A549 treated with Mapracorat at 1 μM for 4 hours (cell line): ENCODE results near the gene CCNJL. TPM values are rescaled to one million over a fixed set of nuclear protein-coding genes. Genes with fewer than 3 reads are reported as not detected.

Experiments used
- total RNA-seq: library from RNA; stranded (reverse); fragments of 200-300 nt; extraction: Qiagen RNA extraction; gene quantifications from 5 replicates; pipeline ENCODE4 v1.2.3, GENCODE V29; 2022

The CCNJL gene
- 10.0 to 12.3 TPM (median 11.8 TPM) in 5 replicates for total RNA-seq

GRCh38 chr5:160312134-160312959 lies at the start of gene CCNJL:
Gene CCNJL, minus strand, starts transcription at chr5:160312564. Its CDS starts 641 bp downstream, at chr5:160311923.

GRCh38 chr5:160229190-160229742 lies 83.1 kb downstream of the CCNJL start, which contains the start of gene FABP6:
Gene FABP6, plus strand, starts transcription at chr5:160229506. Its CDS starts 52 bp downstream, at chr5:160229558.

Other genes with a start within 250 kb of the CCNJL start
- 8.3 to 10.7 TPM (median 8.9 TPM) in 5 replicates for gene PWWP2A, start 193.1 kb downstream of the CCNJL start, total RNA-seq
- 0.60 to 1.3 TPM (median 0.75 TPM) in 5 replicates for gene FABP6, start 83.1 kb downstream of the CCNJL start, total RNA-seq
- gene C1QTNF2, start 58.1 kb upstream of the CCNJL start, total RNA-seq = 0.08 to 0.17 TPM (median 0.13 TPM) in 4 of 5 replicates, not detected in the other
- gene FAM200C, start 87.5 kb upstream of the CCNJL start, total RNA-seq = 1.3 to 2.2 TPM (median 1.6 TPM) in 5 replicates
- gene SLU7, start 106.5 kb upstream of the CCNJL start, total RNA-seq = 43.5 to 48.3 TPM (median 46.0 TPM) in 5 replicates
- 189 to 307 TPM (median 204 TPM) in 5 replicates for gene PTTG1, start 109.3 kb upstream of the CCNJL start, total RNA-seq